ENCODE results near the gene ACTN2.

ACTN2 gene

GRCh38 chr1:236692742-236693141, 6.4 kb downstream of the ACTN2 start:
- FAIRE-seq (no peak), DNase-seq (ENCODE audit: insufficient read length) (no peak)
- no peak for TF ChIP-seq TAF1 (IDR thresholded peaks at IDR 0.05; ENCODE audit: borderline replicate concordance, low read depth, low read length)
- TF ChIP-seq POLR2AphosphoS5 (IDR thresholded peaks at IDR 0.05; ENCODE audit: low read depth, low read length), result no peak
- TF ChIP-seq POLR2A (IDR thresholded peaks at IDR 0.05; ENCODE audit: low read depth, low read length), result no peak

DNA sequence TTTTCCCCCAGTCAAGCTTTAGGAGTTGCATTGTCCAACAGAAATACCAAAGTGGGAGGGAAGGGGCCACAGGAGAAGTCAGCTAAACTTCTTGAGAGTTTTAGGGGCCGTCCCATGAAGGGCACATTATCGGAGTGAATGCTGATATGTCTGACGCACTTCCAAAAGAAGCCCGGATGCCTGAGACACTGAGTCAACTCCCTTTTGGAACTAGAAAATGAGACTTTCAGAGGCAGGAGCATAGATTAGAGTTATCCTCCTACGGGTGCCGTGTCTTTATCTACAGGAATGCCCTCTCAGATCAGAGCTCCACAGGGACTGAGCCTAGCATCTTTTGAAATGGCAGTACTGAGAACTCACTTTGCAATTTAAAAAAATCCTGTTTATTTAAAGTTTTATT, 13.1 kb downstream of the ACTN2 start:
- TF ChIP-seq POLR2AphosphoS5 (IDR thresholded peaks at IDR 0.05; ENCODE audit: low read depth, low read length) (no peak), TAF1 (IDR thresholded peaks at IDR 0.05; ENCODE audit: borderline replicate concordance, low read depth, low read length) (no peak), POLR2A (IDR thresholded peaks at IDR 0.05; ENCODE audit: low read depth, low read length) (no peak)
- FAIRE-seq (no peak), DNase-seq (ENCODE audit: insufficient read length) (no peak)

DNA sequence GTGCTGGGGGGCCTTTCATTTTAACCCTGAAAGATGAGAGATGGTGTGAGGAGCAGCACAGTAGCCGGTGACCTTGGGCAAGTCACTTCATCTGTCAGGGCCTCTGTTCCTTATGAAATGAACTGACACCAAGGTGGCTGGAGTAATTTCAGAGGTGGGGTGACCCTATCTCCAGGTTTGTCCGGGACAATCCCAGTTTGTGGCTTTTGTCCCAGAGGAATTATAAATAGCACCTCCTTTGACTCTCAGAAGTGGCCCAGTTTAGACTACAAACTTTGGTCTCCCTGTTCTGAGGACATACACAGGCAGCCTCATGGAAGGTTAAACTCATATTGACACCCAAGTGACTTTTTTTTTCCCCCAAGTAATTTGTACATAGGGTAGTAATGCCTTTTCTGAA, 14.6 kb downstream of the ACTN2 start:
- DNase-seq (ENCODE audit: insufficient read length) (no peak), FAIRE-seq (no peak)
- TF ChIP-seq TAF1 (IDR thresholded peaks at IDR 0.05; ENCODE audit: borderline replicate concordance, low read depth, low read length) (no peak), POLR2A (IDR thresholded peaks at IDR 0.05; ENCODE audit: low read depth, low read length) (no peak), POLR2AphosphoS5 (IDR thresholded peaks at IDR 0.05; ENCODE audit: low read depth, low read length) (no peak)

DNA sequence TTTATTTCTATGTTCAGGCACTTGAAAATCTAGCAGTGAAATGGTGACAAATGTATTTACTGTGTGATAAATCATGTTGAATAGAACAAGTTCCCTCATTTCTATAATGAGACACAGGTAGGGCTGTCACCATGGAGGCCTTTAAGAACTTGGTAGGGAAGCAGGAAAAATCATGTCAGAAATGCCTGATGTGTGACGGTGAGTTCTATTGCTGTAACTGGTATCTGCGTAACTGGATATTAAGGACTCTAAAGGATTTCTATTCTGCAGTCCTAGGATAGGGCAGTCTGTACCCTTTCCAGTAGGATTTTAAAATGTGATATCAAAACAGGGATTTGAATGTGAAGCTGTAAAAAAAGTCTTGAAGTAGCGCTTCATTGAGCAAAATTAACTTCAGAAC, 15.5 kb downstream of the ACTN2 start:
- DNase-seq (ENCODE audit: insufficient read length) (no peak), FAIRE-seq (no peak)
- no peak for TF ChIP-seq POLR2A (IDR thresholded peaks at IDR 0.05; ENCODE audit: low read depth, low read length)
- TF ChIP-seq TAF1 (IDR thresholded peaks at IDR 0.05; ENCODE audit: borderline replicate concordance, low read depth, low read length), result no peak

GRCh38 chr1:236702791-236703394, 16.6 kb downstream of the ACTN2 start:
- no peak for TF ChIP-seq TAF1 (IDR thresholded peaks at IDR 0.05; ENCODE audit: borderline replicate concordance, low read depth, low read length)
- DNase-seq (ENCODE audit: insufficient read length), result no peak
- FAIRE-seq, result no peak

GRCh38 chr1:236705771-236706170, 19.5 kb downstream of the ACTN2 start:
- DNase-seq (ENCODE audit: insufficient read length) (no peak), FAIRE-seq (no peak)
- no peak for TF ChIP-seq TAF1 (IDR thresholded peaks at IDR 0.05; ENCODE audit: borderline replicate concordance, low read depth, low read length)
- TF ChIP-seq POLR2AphosphoS5 (IDR thresholded peaks at IDR 0.05; ENCODE audit: low read depth, low read length), result no peak
- TF ChIP-seq POLR2A (IDR thresholded peaks at IDR 0.05; ENCODE audit: low read depth, low read length), result no peak

- TF ChIP-seq POLR2A (IDR thresholded peaks at IDR 0.05; ENCODE audit: low read depth, low read length), result no peak
- TF ChIP-seq TAF1 (IDR thresholded peaks at IDR 0.05; ENCODE audit: borderline replicate concordance, low read depth, low read length), result no peak
- no peak for TF ChIP-seq POLR2AphosphoS5 (IDR thresholded peaks at IDR 0.05; ENCODE audit: low read depth, low read length)
- FAIRE-seq, result no peak
- no peak for DNase-seq (ENCODE audit: insufficient read length)
These were observed 19.9 kb downstream of the ACTN2 start for GRCh38 chr1:236706183-236706582.

DNA sequence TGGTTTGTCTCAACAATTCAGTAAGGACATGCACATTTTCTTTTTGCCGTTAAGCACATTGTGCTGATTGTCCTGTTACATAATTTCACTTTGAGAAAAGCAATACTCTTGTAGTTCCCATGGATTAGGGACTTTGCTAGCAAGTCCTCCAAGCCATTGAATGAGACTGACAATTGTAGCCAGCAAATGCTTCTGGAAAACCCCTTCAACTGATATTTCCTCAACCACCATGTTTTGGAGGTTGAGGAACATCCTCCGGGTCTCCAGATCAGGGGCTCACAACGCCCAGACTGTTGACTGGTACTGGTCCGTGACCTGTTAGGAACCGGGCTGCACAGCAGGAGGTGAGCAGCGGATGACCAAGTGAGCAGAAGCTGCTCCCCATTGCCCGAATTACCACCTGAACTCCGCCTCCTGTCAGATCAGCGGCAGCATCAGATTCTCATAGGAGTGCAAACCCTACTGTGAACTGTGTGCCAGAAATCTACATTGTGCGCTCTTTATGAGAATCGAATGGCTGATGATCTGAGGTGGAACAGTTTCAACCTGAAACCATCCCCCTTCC, 24.1 kb downstream of the ACTN2 start:
- peak; percentile 46 for FAIRE-seq
- DNase-seq (ENCODE audit: insufficient read length), result no peak
- TF ChIP-seq TAF1 (IDR thresholded peaks at IDR 0.05; ENCODE audit: borderline replicate concordance, low read depth, low read length), result no peak
- no peak for TF ChIP-seq POLR2AphosphoS5 (IDR thresholded peaks at IDR 0.05; ENCODE audit: low read depth, low read length)
- no peak for TF ChIP-seq POLR2A (IDR thresholded peaks at IDR 0.05; ENCODE audit: low read depth, low read length)

GRCh38 chr1:236716160-236716559, 29.9 kb downstream of the ACTN2 start:
- DNase-seq (ENCODE audit: insufficient read length) (no peak), FAIRE-seq (no peak)
- TF ChIP-seq TAF1 (IDR thresholded peaks at IDR 0.05; ENCODE audit: borderline replicate concordance, low read depth, low read length) (no peak), POLR2A (IDR thresholded peaks at IDR 0.05; ENCODE audit: low read depth, low read length) (no peak), POLR2AphosphoS5 (IDR thresholded peaks at IDR 0.05; ENCODE audit: low read depth, low read length) (no peak)

GRCh38 chr1:236717811-236718210, 31.5 kb downstream of the ACTN2 start:
- FAIRE-seq, result no peak
- no peak for TF ChIP-seq POLR2AphosphoS5 (IDR thresholded peaks at IDR 0.05; ENCODE audit: low read depth, low read length)
- TF ChIP-seq TAF1 (IDR thresholded peaks at IDR 0.05; ENCODE audit: borderline replicate concordance, low read depth, low read length), result no peak
- no peak for TF ChIP-seq POLR2A (IDR thresholded peaks at IDR 0.05; ENCODE audit: low read depth, low read length)
- no peak for DNase-seq (ENCODE audit: insufficient read length)

GRCh38 chr1:236718328-236718727, 32.0 kb downstream of the ACTN2 start:
- DNase-seq (ENCODE audit: insufficient read length) (no peak), FAIRE-seq (no peak)
- TF ChIP-seq TAF1 (IDR thresholded peaks at IDR 0.05; ENCODE audit: borderline replicate concordance, low read depth, low read length) (no peak), POLR2AphosphoS5 (IDR thresholded peaks at IDR 0.05; ENCODE audit: low read depth, low read length) (no peak), POLR2A (IDR thresholded peaks at IDR 0.05; ENCODE audit: low read depth, low read length) (no peak)

- no peak for TF ChIP-seq TAF1 (IDR thresholded peaks at IDR 0.05; ENCODE audit: borderline replicate concordance, low read depth, low read length)
- TF ChIP-seq POLR2A (IDR thresholded peaks at IDR 0.05; ENCODE audit: low read depth, low read length), result no peak
- no peak for TF ChIP-seq POLR2AphosphoS5 (IDR thresholded peaks at IDR 0.05; ENCODE audit: low read depth, low read length)
- no peak for FAIRE-seq
- no peak for DNase-seq (ENCODE audit: insufficient read length)
These were observed 33.9 kb downstream of the ACTN2 start for GRCh38 chr1:236720206-236720605.
